ENCODE results near the gene MEGF11.

Gene MEGF11

DNA sequence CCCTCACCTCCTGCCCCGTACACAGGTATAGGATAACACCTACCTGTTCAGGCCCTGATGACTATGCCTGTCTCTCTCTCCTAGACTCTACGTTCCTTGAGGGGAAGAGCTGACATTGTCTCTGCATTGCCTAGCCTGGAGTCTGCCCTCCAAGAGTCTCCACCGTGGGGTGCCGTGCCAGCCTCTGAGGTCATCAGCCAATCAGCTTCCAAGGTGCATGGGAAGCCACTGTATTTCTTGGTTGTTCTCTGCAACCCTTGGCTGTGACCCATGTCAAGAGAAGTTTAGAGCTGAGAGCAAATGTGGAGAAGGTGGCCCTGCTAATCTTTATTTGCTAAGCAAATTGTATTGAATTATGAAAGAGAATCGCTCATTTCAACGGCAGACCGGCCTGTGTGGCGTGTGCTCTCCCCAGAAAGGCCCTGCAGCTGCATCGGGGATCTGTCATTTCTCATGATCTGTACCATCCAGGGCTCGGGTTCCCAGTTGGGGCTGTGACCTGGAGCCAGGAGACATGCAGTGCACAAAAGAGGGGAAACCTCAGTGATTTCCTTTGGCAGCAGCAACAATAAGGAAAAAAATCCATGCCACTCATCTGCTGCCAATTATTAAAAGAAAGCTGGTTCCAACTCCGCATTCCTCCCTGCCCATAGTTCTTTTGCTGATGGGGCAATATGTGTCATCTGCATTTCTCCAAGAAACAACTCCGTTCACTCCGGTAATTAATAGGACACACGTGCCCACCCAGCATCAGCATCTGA, 182.2 kb downstream of the MEGF11 start:
- no peak overlapping the region for H3K4me3 ChIP-seq (ENCODE audit: low read length)

DNA sequence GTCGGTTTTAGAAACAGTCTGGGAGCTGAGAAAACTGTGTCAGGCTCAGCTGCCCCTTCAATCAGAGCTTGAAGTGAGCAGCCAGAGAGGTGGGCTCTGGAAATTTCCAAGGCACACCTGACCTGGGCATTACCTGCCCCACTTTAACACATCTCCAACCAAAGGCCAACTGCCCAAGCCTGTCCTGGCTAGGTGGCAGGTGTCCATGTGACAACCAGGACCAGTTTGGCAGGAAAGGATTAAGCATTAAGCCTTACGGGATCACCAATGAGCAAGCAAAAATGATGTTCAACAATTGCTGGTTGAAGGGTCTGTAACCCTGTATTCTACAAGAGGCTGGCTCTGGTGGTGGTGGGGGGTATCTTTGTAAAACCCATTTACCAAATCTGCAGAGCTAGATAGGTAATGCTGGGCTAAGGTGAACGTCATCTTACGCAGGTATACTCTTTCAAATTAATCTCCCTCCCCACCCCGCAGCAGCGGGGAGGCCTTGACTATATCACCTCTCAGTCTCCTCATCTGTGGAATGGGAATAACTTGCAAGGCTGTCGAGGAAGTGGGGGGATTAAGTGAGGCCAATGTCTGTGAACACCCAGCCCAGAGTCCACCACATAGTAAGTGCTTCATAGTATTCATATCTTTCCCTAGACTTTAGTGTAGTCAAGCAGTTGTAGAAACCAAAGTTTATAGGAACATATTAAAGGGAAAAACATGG, 183.2 kb downstream of the MEGF11 start:
- Histone ChIP-seq H3K9ac (ENCODE audit: low read length) (no peak overlapping the region), H3K36me3 (ENCODE audit: control insufficient read depth, low read depth, low read length) (no peaks in the 10 kb centered on the region), H3K4me1 (ENCODE audit: control insufficient read depth, low read depth, low read length) (peaks cover 29% of the 10 kb centered on the region), H3K4me3 (ENCODE audit: low read length) (no peak overlapping the region), H3K27ac (ENCODE audit: low read length) (no peak overlapping the region), H3K9me3 (ENCODE audit: control insufficient read depth, low read depth, low read length) (no peaks in the 10 kb centered on the region), H3K27me3 (ENCODE audit: control insufficient read depth, insufficient read depth, low read length) (no peaks in the 10 kb centered on the region)

More for the DNA sequence above, 182.2 kb downstream of the MEGF11 start:
- H3K27me3 ChIP-seq (ENCODE audit: control insufficient read depth, insufficient read depth, low read length), result no peaks in the 10 kb centered on the region
- no peaks in the 10 kb centered on the region for H3K9me3 ChIP-seq (ENCODE audit: control insufficient read depth, low read depth, low read length)
- H3K9ac ChIP-seq (ENCODE audit: low read length), result no peak overlapping the region
- H3K4me1 ChIP-seq (ENCODE audit: control insufficient read depth, low read depth, low read length), result peaks cover 24% of the 10 kb centered on the region
- no peaks in the 10 kb centered on the region for H3K36me3 ChIP-seq (ENCODE audit: control insufficient read depth, low read depth, low read length)
- H3K27ac ChIP-seq (ENCODE audit: low read length), result no peak overlapping the region

DNA sequence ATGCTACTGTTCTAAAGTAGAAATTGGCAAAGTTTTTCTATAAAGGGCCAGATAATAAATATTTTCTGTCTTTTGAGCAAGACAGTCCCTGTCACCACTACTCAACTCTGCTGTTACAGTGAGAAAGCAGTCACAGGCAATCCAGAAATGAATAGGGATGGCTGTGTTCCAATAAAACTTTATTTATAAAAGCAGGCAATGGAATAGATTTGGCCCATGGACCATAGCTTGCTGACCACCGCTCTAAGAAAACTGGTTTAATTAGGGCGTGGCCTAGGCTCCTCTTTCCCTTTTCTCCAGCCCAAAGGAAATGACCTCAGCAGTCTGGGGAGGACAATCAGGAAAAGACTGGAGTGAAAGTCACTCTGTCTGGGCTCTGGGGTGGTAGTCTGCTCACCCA, 183.8 kb downstream of the MEGF11 start:
- H3K4me3 ChIP-seq (ENCODE audit: low read length), result no peak overlapping the region
- no peaks in the 10 kb centered on the region for H3K9me3 ChIP-seq (ENCODE audit: control insufficient read depth, low read depth, low read length)
- no peak overlapping the region for H3K27ac ChIP-seq (ENCODE audit: low read length)
- H3K36me3 ChIP-seq (ENCODE audit: control insufficient read depth, low read depth, low read length), result no peaks in the 10 kb centered on the region
- H3K9ac ChIP-seq (ENCODE audit: low read length), result no peak overlapping the region
- H3K27me3 ChIP-seq (ENCODE audit: control insufficient read depth, insufficient read depth, low read length), result no peaks in the 10 kb centered on the region
- H3K4me1 ChIP-seq (ENCODE audit: control insufficient read depth, low read depth, low read length), result peaks cover 34% of the 10 kb centered on the region

DNA sequence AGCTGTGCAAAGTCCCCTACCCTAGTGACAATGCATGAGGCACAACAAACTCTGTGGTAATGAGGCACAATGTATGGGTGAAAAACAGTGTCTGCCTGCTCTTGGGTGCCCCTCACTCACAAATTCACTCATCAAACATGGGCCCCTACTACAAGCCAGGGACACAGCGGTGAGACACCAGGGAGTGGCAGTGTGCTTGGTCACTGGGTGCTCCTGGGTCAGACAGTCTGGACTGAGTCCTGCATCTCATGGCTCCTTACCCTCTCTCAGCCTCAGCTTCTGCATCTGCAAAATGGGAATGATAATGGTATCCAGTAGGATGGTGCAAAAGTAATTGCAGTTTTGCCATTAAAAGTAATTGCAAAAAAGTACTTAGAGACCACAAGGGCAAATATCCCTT, 184.7 kb downstream of the MEGF11 start:
- Histone ChIP-seq H3K36me3 (ENCODE audit: control insufficient read depth, low read depth, low read length) (no peaks in the 10 kb centered on the region), H3K27ac (ENCODE audit: low read length) (no peak overlapping the region), H3K9ac (ENCODE audit: low read length) (no peak overlapping the region), H3K27me3 (ENCODE audit: control insufficient read depth, insufficient read depth, low read length) (no peaks in the 10 kb centered on the region), H3K4me3 (ENCODE audit: low read length) (no peak overlapping the region), H3K9me3 (ENCODE audit: control insufficient read depth, low read depth, low read length) (no peaks in the 10 kb centered on the region), H3K4me1 (ENCODE audit: control insufficient read depth, low read depth, low read length) (peaks cover 34% of the 10 kb centered on the region)

GRCh38 chr15:66067687-66068086, 185.9 kb downstream of the MEGF11 start:
- Histone ChIP-seq H3K27me3 (ENCODE audit: control insufficient read depth, insufficient read depth, low read length) (no peaks in the 10 kb centered on the region), H3K9me3 (ENCODE audit: control insufficient read depth, low read depth, low read length) (no peaks in the 10 kb centered on the region), H3K9ac (ENCODE audit: low read length) (no peak overlapping the region), H3K4me3 (ENCODE audit: low read length) (no peak overlapping the region), H3K27ac (ENCODE audit: low read length) (no peak overlapping the region), H3K4me1 (ENCODE audit: control insufficient read depth, low read depth, low read length) (peaks cover 38% of the 10 kb centered on the region), H3K36me3 (ENCODE audit: control insufficient read depth, low read depth, low read length) (no peaks in the 10 kb centered on the region)

DNA sequence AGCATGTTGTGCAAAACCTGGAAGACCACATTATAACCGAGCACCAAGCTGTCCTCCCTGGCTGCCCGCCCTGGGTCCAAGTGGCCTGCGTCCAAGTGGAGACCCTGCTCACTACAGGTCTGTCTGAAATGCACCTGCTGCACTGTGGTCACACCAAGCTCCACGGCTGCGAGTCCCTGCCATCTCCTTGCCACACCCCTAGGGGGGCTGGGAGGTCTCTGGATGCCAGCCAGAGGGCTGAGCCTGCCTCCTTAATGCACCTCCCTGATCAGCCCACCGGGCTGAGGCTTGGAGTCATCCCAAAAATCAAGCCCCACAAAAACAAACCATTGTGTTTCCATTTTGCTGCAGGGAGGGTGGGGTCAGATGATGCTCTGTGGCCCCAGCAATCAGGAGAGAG, 187.1 kb downstream of the MEGF11 start:
- Histone ChIP-seq H3K27ac (ENCODE audit: low read length) (no peak overlapping the region), H3K9ac (ENCODE audit: low read length) (no peak overlapping the region), H3K27me3 (ENCODE audit: control insufficient read depth, insufficient read depth, low read length) (no peaks in the 10 kb centered on the region), H3K4me1 (ENCODE audit: control insufficient read depth, low read depth, low read length) (peaks cover 38% of the 10 kb centered on the region), H3K4me3 (ENCODE audit: low read length) (no peak overlapping the region), H3K9me3 (ENCODE audit: control insufficient read depth, low read depth, low read length) (no peaks in the 10 kb centered on the region), H3K36me3 (ENCODE audit: control insufficient read depth, low read depth, low read length) (no peaks in the 10 kb centered on the region)

GRCh38 chr15:66066005-66066404, 187.5 kb downstream of the MEGF11 start:
- no peak overlapping the region for H3K9ac ChIP-seq (ENCODE audit: low read length)
- peaks cover 38% of the 10 kb centered on the region for H3K4me1 ChIP-seq (ENCODE audit: control insufficient read depth, low read depth, low read length)
- H3K4me3 ChIP-seq (ENCODE audit: low read length), result no peak overlapping the region
- no peaks in the 10 kb centered on the region for H3K36me3 ChIP-seq (ENCODE audit: control insufficient read depth, low read depth, low read length)
- H3K27me3 ChIP-seq (ENCODE audit: control insufficient read depth, insufficient read depth, low read length), result no peaks in the 10 kb centered on the region
- H3K9me3 ChIP-seq (ENCODE audit: control insufficient read depth, low read depth, low read length), result no peaks in the 10 kb centered on the region
- H3K27ac ChIP-seq (ENCODE audit: low read length), result no peak overlapping the region

GRCh38 chr15:66065325-66065724, 188.2 kb downstream of the MEGF11 start:
- H3K4me1 ChIP-seq (ENCODE audit: control insufficient read depth, low read depth, low read length), result peaks cover 38% of the 10 kb centered on the region
- H3K36me3 ChIP-seq (ENCODE audit: control insufficient read depth, low read depth, low read length), result no peaks in the 10 kb centered on the region
- H3K27me3 ChIP-seq (ENCODE audit: control insufficient read depth, insufficient read depth, low read length), result no peaks in the 10 kb centered on the region

DNA sequence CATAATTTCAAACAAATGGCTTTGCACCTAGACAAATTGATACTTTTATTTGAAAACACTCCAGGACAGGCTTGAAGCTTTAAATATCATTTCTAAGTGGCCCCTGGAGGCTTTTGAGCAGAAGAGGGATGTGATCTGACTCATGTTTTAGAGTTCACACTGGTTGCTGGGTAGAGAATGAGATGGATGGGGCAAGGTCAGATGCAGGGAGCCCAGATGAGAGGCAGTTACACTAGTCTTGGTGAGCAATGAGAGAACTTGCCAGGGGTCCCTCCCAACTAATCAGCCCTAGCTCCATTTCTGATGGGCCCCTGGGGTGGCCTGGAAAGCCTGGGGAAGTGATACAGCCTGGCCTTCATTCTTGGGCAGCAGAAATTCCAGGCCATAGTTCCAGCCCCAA, 190.4 kb downstream of the MEGF11 start:
- Histone ChIP-seq H3K4me1 (ENCODE audit: control insufficient read depth, low read depth, low read length) (peaks cover 40% of the 10 kb centered on the region), H3K27ac (ENCODE audit: low read length) (no peak overlapping the region), H3K9me3 (ENCODE audit: control insufficient read depth, low read depth, low read length) (no peaks in the 10 kb centered on the region), H3K9ac (ENCODE audit: low read length) (no peak overlapping the region), H3K36me3 (ENCODE audit: control insufficient read depth, low read depth, low read length) (no peaks in the 10 kb centered on the region), H3K4me3 (ENCODE audit: low read length) (no peak overlapping the region), H3K27me3 (ENCODE audit: control insufficient read depth, insufficient read depth, low read length) (no peaks in the 10 kb centered on the region)

More at GRCh38 chr15:66065325-66065724, 188.2 kb downstream of the MEGF11 start:
- Histone ChIP-seq H3K27ac (ENCODE audit: low read length) (no peak overlapping the region), H3K9ac (ENCODE audit: low read length) (no peak overlapping the region), H3K4me3 (ENCODE audit: low read length) (no peak overlapping the region), H3K9me3 (ENCODE audit: control insufficient read depth, low read depth, low read length) (no peaks in the 10 kb centered on the region)

GRCh38 chr15:66057089-66057488, 196.5 kb downstream of the MEGF11 start:
- no peaks in the 10 kb centered on the region for H3K27me3 ChIP-seq (ENCODE audit: control insufficient read depth, insufficient read depth, low read length)
- H3K9ac ChIP-seq (ENCODE audit: low read length), result no peak overlapping the region

GRCh38 chr15:66053991-66054390, 199.6 kb downstream of the MEGF11 start:
- no peak overlapping the region for H3K4me3 ChIP-seq (ENCODE audit: low read length)
- H3K27ac ChIP-seq (ENCODE audit: low read length), result no peak overlapping the region
- H3K9ac ChIP-seq (ENCODE audit: low read length), result no peak overlapping the region
- H3K9me3 ChIP-seq (ENCODE audit: control insufficient read depth, low read depth, low read length), result no peaks in the 10 kb centered on the region
- no peaks in the 10 kb centered on the region for H3K27me3 ChIP-seq (ENCODE audit: control insufficient read depth, insufficient read depth, low read length)
- peaks cover 22% of the 10 kb centered on the region for H3K4me1 ChIP-seq (ENCODE audit: control insufficient read depth, low read depth, low read length)
- H3K36me3 ChIP-seq (ENCODE audit: control insufficient read depth, low read depth, low read length), result no peaks in the 10 kb centered on the region

More at GRCh38 chr15:66057089-66057488, 196.5 kb downstream of the MEGF11 start:
- H3K4me1 ChIP-seq (ENCODE audit: control insufficient read depth, low read depth, low read length), result peaks cover 22% of the 10 kb centered on the region
- no peaks in the 10 kb centered on the region for H3K9me3 ChIP-seq (ENCODE audit: control insufficient read depth, low read depth, low read length)
- no peak overlapping the region for H3K27ac ChIP-seq (ENCODE audit: low read length)
- no peak overlapping the region for H3K4me3 ChIP-seq (ENCODE audit: low read length)
- no peaks in the 10 kb centered on the region for H3K36me3 ChIP-seq (ENCODE audit: control insufficient read depth, low read depth, low read length)

GRCh38 chr15:66051833-66052232, 201.7 kb downstream of the MEGF11 start:
- Histone ChIP-seq H3K9me3 (ENCODE audit: control insufficient read depth, low read depth, low read length) (no peaks in the 10 kb centered on the region), H3K9ac (ENCODE audit: low read length) (no peak overlapping the region), H3K27ac (ENCODE audit: low read length) (no peak overlapping the region), H3K27me3 (ENCODE audit: control insufficient read depth, insufficient read depth, low read length) (no peaks in the 10 kb centered on the region), H3K4me3 (ENCODE audit: low read length) (no peak overlapping the region), H3K4me1 (ENCODE audit: control insufficient read depth, low read depth, low read length) (peaks cover 1% of the 10 kb centered on the region), H3K36me3 (ENCODE audit: control insufficient read depth, low read depth, low read length) (no peaks in the 10 kb centered on the region)

Measured in iPS-18a (cell line).